Lower leg skin (tissue), 3 donors: ENCODE data around the gene PYHIN1.

Source experiments
- CTCF ChIP-seq, 3 donors: fragments of 450-650 bp; IDR thresholded peaks; one replicate each; pipeline ENCODE4 v1.5.1; 2016; ENCODE audit warnings: antibody characterized with exemption in 3 of 3, mild to moderate bottlenecking in 3 of 3, moderate library complexity in 2 of 3
- POLR2A ChIP-seq, 2 donors: fragments of 450-650 bp; IDR thresholded peaks; one replicate each; pipeline ENCODE4 v1.6.1; 2016 to 2017; ENCODE audit warnings: antibody characterized with exemption in 2 of 2, mild to moderate bottlenecking in 1 of 2, moderate library complexity in 1 of 2

DNA sequence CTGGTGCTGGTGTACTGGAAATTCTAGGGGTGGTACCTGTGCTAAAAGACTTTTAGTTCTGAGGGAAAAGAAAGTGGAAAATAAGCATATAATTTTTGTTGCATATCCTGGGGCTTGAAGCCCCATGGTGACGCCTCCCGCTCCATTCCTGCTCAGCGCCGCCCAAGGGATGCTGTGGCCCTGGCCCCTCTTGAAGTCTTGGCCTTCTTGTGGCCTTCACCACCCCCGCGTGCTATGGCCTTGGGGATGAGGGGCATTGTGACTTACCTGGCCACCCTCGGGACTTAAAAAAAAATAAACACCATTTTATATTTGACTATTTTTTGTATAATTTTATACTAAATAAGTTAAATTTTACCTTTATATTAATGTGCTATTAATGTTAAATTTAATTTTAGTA lies 93.7 kb downstream of the PYHIN1 start:
- no peak for TF ChIP-seq CTCF (IDR thresholded peaks at IDR 0.05)
- no peak for TF ChIP-seq POLR2A (IDR thresholded peaks at IDR 0.05)
